ENCODE data around the gene WWC2. TPM values are rescaled to one million over a fixed set of nuclear protein-coding genes. Genes with fewer than 3 reads are reported as not detected.

WWC2 gene
- total RNA-seq, 2 experiments from 2014 or later: not detected

DNA sequence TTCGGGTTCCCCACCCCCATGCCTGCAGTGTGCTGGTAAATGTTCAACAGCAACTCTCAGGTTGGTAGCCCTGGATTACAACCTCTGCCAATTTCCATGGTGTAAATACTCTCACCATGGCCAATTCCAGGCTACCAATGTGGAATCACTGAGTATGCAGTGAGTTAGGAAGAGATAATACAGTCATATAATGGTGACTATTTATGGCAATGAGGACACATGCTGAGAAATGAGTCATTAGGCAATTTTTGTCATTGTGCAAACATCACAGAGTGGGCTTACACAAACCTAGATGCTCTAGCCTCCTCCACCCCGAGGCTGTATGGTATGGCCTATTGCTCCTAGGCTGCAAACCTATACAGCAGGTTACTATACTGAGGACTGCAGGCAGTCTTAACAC is 227.8 kb downstream of the WWC2 start:
- Histone ChIP-seq H2AFZ (ENCODE audit: low read length) (no peak overlapping the region), H3K4me3 (ENCODE audit: low read depth, low read length, poor library complexity, severe bottlenecking) (no peak overlapping the region), H3K9me3 (ENCODE audit: low read length) (no peaks in the 10 kb centered on the region), H3K9me2 (ENCODE audit: insufficient read depth, low read length) (no peaks in the 10 kb centered on the region), H3K36me3 (ENCODE audit: insufficient read depth, low read length) (no peaks in the 10 kb centered on the region), H3K79me2 (ENCODE audit: insufficient read depth, low read depth, low read length) (no peaks in the 10 kb centered on the region), H3K27ac (ENCODE audit: low read depth, low read length, poor library complexity, severe bottlenecking) (no peak overlapping the region), H4K20me1 (ENCODE audit: insufficient read depth, low read length) (no peaks in the 10 kb centered on the region), H3K4me1 (ENCODE audit: insufficient read depth, low read length, poor library complexity, severe bottlenecking) (no peaks in the 10 kb centered on the region), H3K4me2 (ENCODE audit: low read length) (no peak overlapping the region)
- BruUV-seq (replicated peaks): no TSS peak
- intact Hi-C loops (cut with micrococcal nuclease; ENCODE audit: unreplicated experiment): no loop called here
- TF ChIP-seq CTCF (conservative IDR thresholded peaks at IDR 0.05; ENCODE audit: low read length) (no peak), EZH2phosphoT487 (IDR thresholded peaks at IDR 0.05; ENCODE audit: borderline replicate concordance, low read depth, low read length) (no peak)
- ChIA-PET CTCF (ENCODE audit: unreplicated experiment) (no interaction called here), POLR2A (no interaction called here)
- no peak for DNase-seq (ENCODE audit: low spot score)

GRCh38 chr4:183327827-183328226 is 228.8 kb downstream of the WWC2 start:
- no peaks in the 10 kb centered on the region for H3K36me3 ChIP-seq (ENCODE audit: insufficient read depth, low read length)
- no peak overlapping the region for H3K4me2 ChIP-seq (ENCODE audit: low read length)
- no peak overlapping the region for H2AFZ ChIP-seq (ENCODE audit: low read length)
- TF ChIP-seq EZH2phosphoT487 (IDR thresholded peaks at IDR 0.05; ENCODE audit: borderline replicate concordance, low read depth, low read length): no peak
- no peak for TF ChIP-seq CTCF (conservative IDR thresholded peaks at IDR 0.05; ENCODE audit: low read length)
- POLR2A ChIA-PET: interaction anchor here (0.7 kb wide), 1 partner anchor 363 kb away, joined by 4 read pairs; no protein-coding TSS in a partner anchor
- H4K20me1 ChIP-seq (ENCODE audit: insufficient read depth, low read length): no peaks in the 10 kb centered on the region
- no peaks in the 10 kb centered on the region for H3K9me3 ChIP-seq (ENCODE audit: low read length)
- no TSS peak for BruUV-seq (replicated peaks)
- intact Hi-C loops (cut with micrococcal nuclease; ENCODE audit: unreplicated experiment): no loop called here
- CTCF ChIA-PET (ENCODE audit: unreplicated experiment): no interaction called here
- H3K4me1 ChIP-seq (ENCODE audit: insufficient read depth, low read length, poor library complexity, severe bottlenecking): no peaks in the 10 kb centered on the region
- H3K9me2 ChIP-seq (ENCODE audit: insufficient read depth, low read length): no peaks in the 10 kb centered on the region
- DNase-seq (ENCODE audit: low spot score): no peak
- no peak overlapping the region for H3K4me3 ChIP-seq (ENCODE audit: low read depth, low read length, poor library complexity, severe bottlenecking)
- H3K27ac ChIP-seq (ENCODE audit: low read depth, low read length, poor library complexity, severe bottlenecking): no peak overlapping the region
- H3K79me2 ChIP-seq (ENCODE audit: insufficient read depth, low read depth, low read length): no peaks in the 10 kb centered on the region

GRCh38 chr4:183328832-183329231 is 229.8 kb downstream of the WWC2 start:
- Histone ChIP-seq H2AFZ (ENCODE audit: low read length) (no peak overlapping the region), H3K9me2 (ENCODE audit: insufficient read depth, low read length) (no peaks in the 10 kb centered on the region), H3K4me3 (ENCODE audit: low read depth, low read length, poor library complexity, severe bottlenecking) (no peak overlapping the region), H3K9me3 (ENCODE audit: low read length) (no peaks in the 10 kb centered on the region), H3K36me3 (ENCODE audit: insufficient read depth, low read length) (no peaks in the 10 kb centered on the region), H3K4me2 (ENCODE audit: low read length) (no peak overlapping the region), H3K4me1 (ENCODE audit: insufficient read depth, low read length, poor library complexity, severe bottlenecking) (no peaks in the 10 kb centered on the region), H4K20me1 (ENCODE audit: insufficient read depth, low read length) (no peaks in the 10 kb centered on the region), H3K79me2 (ENCODE audit: insufficient read depth, low read depth, low read length) (no peaks in the 10 kb centered on the region), H3K27ac (ENCODE audit: low read depth, low read length, poor library complexity, severe bottlenecking) (no peak overlapping the region)
- no TSS peak for BruUV-seq (replicated peaks)
- CTCF ChIA-PET (ENCODE audit: unreplicated experiment): no interaction called here
- intact Hi-C loops (cut with micrococcal nuclease; ENCODE audit: unreplicated experiment): no loop called here
- DNase-seq (ENCODE audit: low spot score): no peak
- TF ChIP-seq CTCF (conservative IDR thresholded peaks at IDR 0.05; ENCODE audit: low read length): no peak
- TF ChIP-seq EZH2phosphoT487 (IDR thresholded peaks at IDR 0.05; ENCODE audit: borderline replicate concordance, low read depth, low read length): no peak
- POLR2A ChIA-PET: no interaction called here
